Measurements from ENCODE around the gene JADE2.
A peak's percentile ranks its signal among the peaks of the same experiment; 100 is the strongest.
"Not testable (repeated sequence)": the region's sequence is repeated elsewhere in the genome, so short reads cannot be mapped to it uniquely, and the experiment has no call there.

Gene JADE2

GRCh38 chr5:134552716-134553115 lies 27.2 kb downstream of the JADE2 start:
- not testable (repeated sequence) for DNase-seq

GRCh38 chr5:134553821-134554267 lies 28.4 kb downstream of the JADE2 start:
- DNase-seq: no peak

- DNase-seq: no peak
Measured at GRCh38 chr5:134554319-134555222, 29.1 kb downstream of the JADE2 start.

- no peak for DNase-seq
Measured at GRCh38 chr5:134555223-134555889, 29.9 kb downstream of the JADE2 start.

- peak; percentile 63 for DNase-seq
Measured at GRCh38 chr5:134555890-134556311, 30.4 kb downstream of the JADE2 start.

GRCh38 chr5:134556588-134556987 lies 31.1 kb downstream of the JADE2 start:
- not testable (repeated sequence) for DNase-seq

GRCh38 chr5:134556994-134557393 lies 31.5 kb downstream of the JADE2 start:
- DNase-seq: no peak

- DNase-seq: no peak
Measured at GRCh38 chr5:134559672-134560071, 34.2 kb downstream of the JADE2 start.

- no peak for DNase-seq
Measured at GRCh38 chr5:134560698-134561097, 35.2 kb downstream of the JADE2 start.

- no peak for DNase-seq
Measured at GRCh38 chr5:134561871-134562296, 36.4 kb downstream of the JADE2 start.

- DNase-seq: no peak
Measured at GRCh38 chr5:134563221-134563620, 37.8 kb downstream of the JADE2 start.

- DNase-seq: no peak
Measured at GRCh38 chr5:134563962-134564361, 38.5 kb downstream of the JADE2 start.

GRCh38 chr5:134564396-134564795 lies 38.9 kb downstream of the JADE2 start:
- no peak for DNase-seq

GRCh38 chr5:134565791-134566740 lies 40.6 kb downstream of the JADE2 start:
- no peak for DNase-seq

- DNase-seq: no peak
Measured at GRCh38 chr5:134566741-134567221, 41.3 kb downstream of the JADE2 start.

GRCh38 chr5:134567641-134568336 lies 42.3 kb downstream of the JADE2 start:
- no peak for DNase-seq

- no peak for DNase-seq
Measured at GRCh38 chr5:134568337-134568700, 42.8 kb downstream of the JADE2 start.

- peak; percentile 65 for DNase-seq
Measured at GRCh38 chr5:134568761-134569695, 43.6 kb downstream of the JADE2 start.

GRCh38 chr5:134569758-134570364 lies 44.4 kb downstream of the JADE2 start:
- no peak for DNase-seq

- no peak for DNase-seq
Measured at GRCh38 chr5:134570365-134570758, 44.9 kb downstream of the JADE2 start.

Measured in right hindlimb (tissue), 1 donor.